BLaER1 treated with 17β-estradiol and CSF1 and Interleukin-3, amounts not matched to agents 10 nM and 100 nM (cell line): ENCODE results near the gene ARHGAP42.

Experiments
- H3K27ac ChIP-seq, 11 experiments: shearing (Covaris generic); formaldehyde crosslinking; 2 replicates each; pipeline ENCODE4 v1.8.1; 2022
- H3K27me3 ChIP-seq, 11 experiments: shearing (Covaris generic); formaldehyde crosslinking; 2 replicates each; pipeline ENCODE4 v1.8.1; 2022
- H3K36me3 ChIP-seq, 11 experiments: shearing (Covaris generic); formaldehyde crosslinking; 2 replicates each; pipeline ENCODE4 v1.8.1; 2022
- H3K4me1 ChIP-seq, 10 experiments: shearing (Covaris generic); formaldehyde crosslinking; 2 replicates each; pipeline ENCODE4 v1.8.1; 2022
- H3K4me2 ChIP-seq, 11 experiments: shearing (Covaris generic); formaldehyde crosslinking; 2 replicates each; pipeline ENCODE4 v1.8.1; 2022
- H3K4me3 ChIP-seq, 10 experiments: shearing (Covaris generic); formaldehyde crosslinking; 2 replicates each; pipeline ENCODE4 v1.8.1; 2022
- H3K9ac ChIP-seq, 11 experiments: shearing (Covaris generic); formaldehyde crosslinking; 2 replicates each; pipeline ENCODE4 v1.8.1; 2022
- H3K9me3 ChIP-seq, 11 experiments: shearing (Covaris generic); formaldehyde crosslinking; replicated peaks in 1 of 11; 2 replicates each; pipeline ENCODE4 v1.8.1; 2022
- H4K20me1 ChIP-seq, 11 experiments: shearing (Covaris generic); formaldehyde crosslinking; 2 replicates each; pipeline ENCODE4 v1.8.1; 2022
- Cebpa-rat ChIP-seq, 11 experiments: shearing (Covaris generic); IDR thresholded peaks; 2 replicates each; pipeline ENCODE4 v1.8.1; 2022

The ARHGAP42 gene

GRCh38 chr11:100706179-100706578 is 19.1 kb downstream of the ARHGAP42 start:
- peaks cover 0 to 7% (median 4%) of the 10 kb centered on the region in 11 experiments; a peak in 11 of 22 replicates for H3K9me3 ChIP-seq
- H3K27me3 ChIP-seq: no peaks in the 10 kb centered on the region
- no peak overlapping the region for H3K4me3 ChIP-seq
- H3K4me2 ChIP-seq: peak overlapping the region in 9 of 11 experiments; percentile 13 to 60 (median 51); a peak in 17 of 22 replicates
- no peak for TF ChIP-seq Cebpa-rat (IDR thresholded peaks at IDR 0.05)
- H3K27ac ChIP-seq: no peak overlapping the region
- H3K9ac ChIP-seq: no peak overlapping the region
- H3K36me3 ChIP-seq: peaks cover 0 to 13% (median 4%) of the 10 kb centered on the region in 11 experiments; a peak in 12 of 22 replicates
- H4K20me1 ChIP-seq: peaks cover 0 to 17% (median 0%) of the 10 kb centered on the region in 11 experiments; a peak in 1 of 22 replicates
- H3K4me1 ChIP-seq: peaks cover 0 to 15% (median 9%) of the 10 kb centered on the region in 10 experiments; a peak in 17 of 20 replicates

GRCh38 chr11:100709233-100709957 is 22.3 kb downstream of the ARHGAP42 start:
- Histone ChIP-seq H3K36me3 (0 out of 22 replicates have a peak, but pooled peaks cover 0 to 4% (median 0%) of the 10 kb centered on the region in 11 experiments), H3K4me1 (peaks cover 0 to 19% (median 11%) of the 10 kb centered on the region in 10 experiments; a peak in 17 of 20 replicates), H3K27me3 (no peaks in the 10 kb centered on the region), H3K4me3 (no peak overlapping the region), H3K27ac (no peak overlapping the region), H3K4me2 (no peak overlapping the region), H3K9ac (no peak overlapping the region), H3K9me3 (no peaks in the 10 kb centered on the region), H4K20me1 (peaks cover 0 to 15% (median 0%) of the 10 kb centered on the region in 11 experiments; a peak in 3 of 22 replicates)
- TF ChIP-seq Cebpa-rat (IDR thresholded peaks at IDR 0.05): no peak

- Histone ChIP-seq H3K4me1 (peaks cover 0 to 31% (median 24%) of the 10 kb centered on the region in 10 experiments; a peak in 16 of 20 replicates), H3K9me3 (no peaks in the 10 kb centered on the region), H3K27me3 (no peaks in the 10 kb centered on the region), H3K4me2 (no peak overlapping the region), H3K36me3 (0 out of 22 replicates have a peak, but pooled peaks cover 0 to 4% (median 0%) of the 10 kb centered on the region in 11 experiments), H4K20me1 (peaks cover 0 to 9% (median 0%) of the 10 kb centered on the region in 11 experiments; a peak in 5 of 22 replicates), H3K27ac (no peak overlapping the region), H3K4me3 (no peak overlapping the region), H3K9ac (no peak overlapping the region)
- TF ChIP-seq Cebpa-rat (IDR thresholded peaks at IDR 0.05): no peak
These were observed 24.9 kb downstream of the ARHGAP42 start for GRCh38 chr11:100711984-100712383.

- no peaks in the 10 kb centered on the region for H3K27me3 ChIP-seq
- no peak overlapping the region for H3K4me3 ChIP-seq
- H4K20me1 ChIP-seq: peaks cover 0 to 11% (median 0%) of the 10 kb centered on the region in 11 experiments; a peak in 5 of 22 replicates
- no peak overlapping the region for H3K27ac ChIP-seq
- H3K4me1 ChIP-seq: peaks cover 0 to 37% (median 28%) of the 10 kb centered on the region in 10 experiments; a peak in 16 of 20 replicates
- H3K36me3 ChIP-seq: 0 out of 22 replicates have a peak, but pooled peaks cover 0 to 4% (median 0%) of the 10 kb centered on the region in 11 experiments
- H3K9me3 ChIP-seq: no peaks in the 10 kb centered on the region
- TF ChIP-seq Cebpa-rat (IDR thresholded peaks at IDR 0.05): no peak
- no peak overlapping the region for H3K9ac ChIP-seq
- H3K4me2 ChIP-seq: no peak overlapping the region
These were observed 25.5 kb downstream of the ARHGAP42 start for GRCh38 chr11:100712583-100712982.

GRCh38 chr11:100715165-100715761 is 28.2 kb downstream of the ARHGAP42 start:
- Histone ChIP-seq H3K4me1 (peaks cover 0 to 43% (median 28%) of the 10 kb centered on the region in 10 experiments; a peak in 17 of 20 replicates), H3K4me2 (peak overlapping the region in 9 of 11 experiments; percentile 2 to 65 (median 43); a peak in 15 of 22 replicates), H3K9me3 (no peaks in the 10 kb centered on the region), H3K27me3 (no peaks in the 10 kb centered on the region), H3K4me3 (no peak overlapping the region), H3K9ac (no peak overlapping the region), H3K36me3 (0 out of 22 replicates have a peak, but pooled peaks cover 0 to 4% (median 0%) of the 10 kb centered on the region in 11 experiments), H3K27ac (no peak overlapping the region; a peak in 1 of 22 replicates), H4K20me1 (peaks cover 0 to 21% (median 0%) of the 10 kb centered on the region in 11 experiments; a peak in 5 of 22 replicates)
- no peak for TF ChIP-seq Cebpa-rat (IDR thresholded peaks at IDR 0.05)

- Histone ChIP-seq H4K20me1 (peaks cover 0 to 21% (median 0%) of the 10 kb centered on the region in 11 experiments; a peak in 5 of 22 replicates), H3K9me3 (no peaks in the 10 kb centered on the region), H3K36me3 (no peaks in the 10 kb centered on the region), H3K4me1 (peaks cover 0 to 43% (median 28%) of the 10 kb centered on the region in 10 experiments; a peak in 17 of 20 replicates), H3K27ac (peak overlapping the region in 2 of 11 experiments; percentile 35 to 37; a peak in 1 of 22 replicates), H3K4me2 (peak overlapping the region in 9 of 11 experiments; percentile 16 to 65 (median 52); a peak in 17 of 22 replicates), H3K4me3 (no peak overlapping the region), H3K9ac (peak overlapping the region in 2 of 11 experiments; percentile 19 to 38; a peak in 3 of 22 replicates), H3K27me3 (no peaks in the 10 kb centered on the region)
- TF ChIP-seq Cebpa-rat (IDR thresholded peaks at IDR 0.05): no peak
These were observed 29.8 kb downstream of the ARHGAP42 start for GRCh38 chr11:100716838-100717237.

- Histone ChIP-seq H3K4me3 (no peak overlapping the region), H3K9me3 (no peaks in the 10 kb centered on the region), H4K20me1 (peaks cover 0 to 16% (median 0%) of the 10 kb centered on the region in 11 experiments; a peak in 5 of 22 replicates), H3K9ac (no peak overlapping the region), H3K27me3 (no peaks in the 10 kb centered on the region), H3K36me3 (no peaks in the 10 kb centered on the region), H3K27ac (no peak overlapping the region), H3K4me2 (no peak overlapping the region), H3K4me1 (peaks cover 0 to 36% (median 28%) of the 10 kb centered on the region in 10 experiments; a peak in 17 of 20 replicates)
- no peak for TF ChIP-seq Cebpa-rat (IDR thresholded peaks at IDR 0.05)
These were observed 32.3 kb downstream of the ARHGAP42 start for GRCh38 chr11:100719362-100719761.

GRCh38 chr11:100719809-100720221 is 32.7 kb downstream of the ARHGAP42 start:
- H3K27ac ChIP-seq: no peak overlapping the region
- no peaks in the 10 kb centered on the region for H3K27me3 ChIP-seq
- no peak overlapping the region for H3K4me2 ChIP-seq
- peaks cover 0 to 34% (median 25%) of the 10 kb centered on the region in 10 experiments; a peak in 17 of 20 replicates for H3K4me1 ChIP-seq
- no peak for TF ChIP-seq Cebpa-rat (IDR thresholded peaks at IDR 0.05)
- no peak overlapping the region for H3K4me3 ChIP-seq
- peaks cover 0 to 16% (median 0%) of the 10 kb centered on the region in 11 experiments; a peak in 5 of 22 replicates for H4K20me1 ChIP-seq
- H3K9me3 ChIP-seq: no peaks in the 10 kb centered on the region
- H3K36me3 ChIP-seq: no peaks in the 10 kb centered on the region
- H3K9ac ChIP-seq: no peak overlapping the region
